ENCODE measurements around the gene CLN6. TPM values are rescaled to one million over a fixed set of nuclear protein-coding genes. Genes with fewer than 3 reads are reported as not detected.

Gene CLN6
- total RNA-seq, 1 donor from 2014 or later, result 73.3 TPM

GRCh38 chr15:68158046-68158628 is 71.4 kb downstream of the CLN6 start:
- no peaks in the 10 kb centered on the region for H3K27me3 Mint-ChIP-seq (ENCODE audit: low read depth)
- no peak overlapping the region for H3K4me3 Mint-ChIP-seq
- H3K27ac Mint-ChIP-seq (ENCODE audit: unreplicated experiment), result no peak overlapping the region
- peaks cover 11% of the 10 kb centered on the region for H3K4me1 Mint-ChIP-seq
- H3K36me3 Mint-ChIP-seq (ENCODE audit: low read depth), result peaks cover 23% of the 10 kb centered on the region
- no peak for DNase-seq (ENCODE audit: low read depth, low spot score)
- H3K9me3 Mint-ChIP-seq, result peaks cover 8% of the 10 kb centered on the region
- no peak for TF ChIP-seq CTCF (conservative IDR thresholded peaks at IDR 0.05)

DNA sequence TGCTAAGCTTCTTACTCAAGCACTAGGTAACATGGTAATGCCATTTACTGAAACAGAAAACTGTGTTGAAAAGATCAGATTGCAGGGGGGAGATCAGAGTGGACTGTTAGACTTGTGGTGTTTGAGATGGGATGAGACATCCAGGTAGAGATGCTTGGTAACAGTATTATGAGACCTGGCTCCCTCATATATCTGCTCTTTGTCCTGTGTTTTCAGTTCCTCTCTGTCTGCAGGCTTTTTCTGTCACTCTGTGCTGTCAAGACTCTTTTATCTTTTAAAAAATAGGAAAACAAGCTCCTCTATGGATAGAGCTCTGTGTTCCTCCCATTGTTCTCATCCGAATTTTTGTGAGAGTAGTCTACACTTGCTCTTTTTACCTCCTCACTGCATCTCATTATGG is 72.5 kb downstream of the CLN6 start:
- Mint-ChIP-seq H3K27me3 (ENCODE audit: low read depth) (no peaks in the 10 kb centered on the region), H3K4me1 (peaks cover 11% of the 10 kb centered on the region), H3K27ac (ENCODE audit: unreplicated experiment) (no peak overlapping the region), H3K9me3 (peaks cover 8% of the 10 kb centered on the region), H3K36me3 (ENCODE audit: low read depth) (peaks cover 15% of the 10 kb centered on the region), H3K4me3 (no peak overlapping the region)
- TF ChIP-seq CTCF (conservative IDR thresholded peaks at IDR 0.05), result no peak
- no peak for DNase-seq (ENCODE audit: low read depth, low spot score)

Other genes starting within 250 kb of the CLN6 start
- gene PIAS1, start 175.4 kb downstream of the CLN6 start, total RNA-seq, result 41.3 and 42.6 TPM in 2 replicates
- gene CALML4, start 24.4 kb downstream of the CLN6 start, total RNA-seq, result 11.9 and 14.8 TPM in 2 replicates
- gene FEM1B, start 48.0 kb upstream of the CLN6 start, total RNA-seq, result 61.4 and 67.0 TPM in 2 replicates
- gene ITGA11, start 202.4 kb upstream of the CLN6 start, total RNA-seq, result 0.18 and 0.51 TPM in 2 replicates